H1 (cell line): Measurements from ENCODE around the gene MLF2. TPM values are rescaled to one million over a fixed set of nuclear protein-coding genes. Genes with fewer than 3 reads are reported as not detected.

Experiments used
- CTCF ChIA-PET: fragments of 300-600 bp; sonication (Branson Sonifier 250); formaldehyde crosslinking; loops from one replicate; lab custom pipeline; 2021; ENCODE audit not compliant: partially characterized antibody; lab: Charles Lee
- POLR2A ChIA-PET: fragments of 300-600 bp; sonication (Branson Sonifier 250); formaldehyde crosslinking; loops from one replicate; lab custom pipeline; 2021; ENCODE audit warnings: inconsistent platforms; ENCODE audit not compliant: partially characterized antibody; lab: Charles Lee
- DNase-seq, 2 experiments: peaks; one replicate each; pipeline versions ENCODE4 v3.0.0 to v3.0.0-alpha.2; 2010 to 2022; ENCODE audit warnings: low spot score in 2 of 2, low read depth in 1 of 2, mixed read lengths in 1 of 2
- FAIRE-seq: peaks from 2 replicates; lab custom pipeline; 2011; peaks lifted over from hg19 to GRCh38; lab: Jason Lieb, UNC
- H2AFZ ChIP-seq: 2 replicates; pipeline ENCODE4 v1.8.1; 2012; ENCODE audit warnings: low read length, inconsistent platforms
- H2AK5ac ChIP-seq: 2 replicates; pipeline ENCODE4 v1.6.1; 2013; ENCODE audit warnings: low read depth, low read length
- H2BK120ac ChIP-seq: replicated peaks from 2 replicates; pipeline ENCODE3; 2013; ENCODE audit warnings: low read depth, low read length, inconsistent platforms
- H2BK12ac ChIP-seq: 2 replicates; pipeline ENCODE4 v1.6.1; 2013; ENCODE audit warnings: low read depth, low read length
- H2BK15ac ChIP-seq: 2 replicates; pipeline ENCODE4 v1.6.1; 2013; ENCODE audit warnings: low read length
- H2BK20ac ChIP-seq: 2 replicates; pipeline ENCODE4 v1.6.1; 2013; ENCODE audit warnings: low read length
- H2BK5ac ChIP-seq: 2 replicates; pipeline ENCODE4 v1.6.1; 2013; ENCODE audit warnings: low read depth, low read length
- H3K14ac ChIP-seq: 2 replicates; pipeline ENCODE4 v1.6.1; 2013; ENCODE audit warnings: inconsistent platforms; ENCODE audit not compliant: insufficient read length
- H3K18ac ChIP-seq: 2 replicates; pipeline ENCODE4 v1.6.1; 2013; ENCODE audit warnings: low read length; ENCODE audit errors: extremely low read depth
- H3K23ac ChIP-seq: 2 replicates; pipeline ENCODE4 v1.6.1; 2013; ENCODE audit warnings: inconsistent platforms; ENCODE audit not compliant: insufficient read length
- H3K23me2 ChIP-seq: 2 replicates; pipeline ENCODE4 v1.6.1; 2013; ENCODE audit warnings: low read depth, low read length
- H3K27ac ChIP-seq: 2 replicates; pipeline ENCODE4 v1.6.1; 2011; ENCODE audit warnings: low read depth, low read length, inconsistent platforms
- H3K27me3 ChIP-seq, 4 experiments: replicated peaks in 1 of 4; 1 replicate in 1 of 4; 2 replicates in 3 of 4; pipeline versions ENCODE4 v1.6.1 to v1.8.1; 2011 to 2013; ENCODE audit warnings: low read length in 3 of 4, mild to moderate bottlenecking in 3 of 4, inconsistent platforms in 2 of 4, mixed read lengths in 2 of 4, moderate library complexity in 1 of 4; ENCODE audit not compliant: control insufficient read depth in 3 of 4, insufficient read depth in 3 of 4; ENCODE audit errors: extremely low read depth in 1 of 4
- H3K36me3 ChIP-seq, 4 experiments: 2 replicates each; pipeline versions ENCODE4 v1.6.1 to v1.8.1; 2011 to 2013; ENCODE audit warnings: mild to moderate bottlenecking in 4 of 4, low read length in 3 of 4, moderate library complexity in 2 of 4, control low read depth in 1 of 4, inconsistent platforms in 1 of 4; ENCODE audit not compliant: insufficient read depth in 4 of 4, control insufficient read depth in 2 of 4
- H3K4ac ChIP-seq: replicated peaks from 2 replicates; pipeline ENCODE3; 2013; ENCODE audit warnings: low read length, low read depth, mixed read lengths, inconsistent platforms; ENCODE audit not compliant: insufficient read length
- H3K4me1 ChIP-seq, 4 experiments: replicated peaks in 1 of 4; 1 replicate in 1 of 4; 2 replicates in 3 of 4; pipeline versions ENCODE4 v1.6.1 to v1.8.1; 2011 to 2013; ENCODE audit warnings: low read length in 3 of 4, inconsistent platforms in 2 of 4, mixed read lengths in 1 of 4; ENCODE audit not compliant: insufficient read depth in 4 of 4, control insufficient read depth in 3 of 4
- H3K4me2 ChIP-seq, 2 experiments: 2 replicates each; pipeline versions ENCODE4 v1.6.1 to v1.8.1; 2011 to 2013; ENCODE audit warnings: low read depth in 2 of 2, low read length in 2 of 2, control low read depth in 1 of 2, inconsistent platforms in 1 of 2, mild to moderate bottlenecking in 1 of 2; ENCODE audit not compliant: insufficient read depth in 1 of 2
- H3K4me3 ChIP-seq, 4 experiments: fragments of 200-600, 300-600 bp in 1 of 4; sonication (generic), shearing (Covaris generic), sonication (Bioruptor Twin) in 1 of 4; 2 replicates each; pipeline versions ENCODE4 v1.5.1 to v1.8.1; 2011 to 2016; ENCODE audit warnings: low read length in 4 of 4, low read depth in 3 of 4, control low read depth in 2 of 4, inconsistent platforms in 2 of 4, mild to moderate bottlenecking in 2 of 4, mixed read lengths in 1 of 4, moderate library complexity in 1 of 4; ENCODE audit not compliant: insufficient read depth in 2 of 4; ENCODE audit errors: extremely low read depth in 1 of 4
- H3K56ac ChIP-seq: replicated peaks from 2 replicates; pipeline ENCODE3; 2013; ENCODE audit warnings: low read depth, mild to moderate bottlenecking, mixed read lengths, low read length, inconsistent platforms; ENCODE audit not compliant: insufficient read length
- H3K79me1 ChIP-seq: 2 replicates; pipeline ENCODE4 v1.6.1; 2013; ENCODE audit warnings: low read depth, low read length, control low read depth
- H3K79me2 ChIP-seq, 2 experiments: 2 replicates each; pipeline versions ENCODE4 v1.6.1 to v1.8.1; 2012 to 2013; ENCODE audit warnings: low read length in 2 of 2, mild to moderate bottlenecking in 2 of 2, inconsistent platforms in 1 of 2; ENCODE audit not compliant: insufficient read depth in 2 of 2, control insufficient read depth in 1 of 2
- H3K9ac ChIP-seq, 4 experiments: replicated peaks in 1 of 4; 1 replicate in 1 of 4; 2 replicates in 3 of 4; pipeline versions ENCODE4 v1.6.1 to v1.8.1; 2011 to 2013; ENCODE audit warnings: low read depth in 3 of 4, low read length in 3 of 4, control low read depth in 2 of 4, mild to moderate bottlenecking in 2 of 4, moderate library complexity in 2 of 4, inconsistent platforms in 1 of 4; ENCODE audit errors: extremely low read depth in 1 of 4
- H3K9me3 ChIP-seq, 2 experiments: 2 replicates each; pipeline versions ENCODE4 v1.6.1 to v1.8.1; 2012 to 2013; ENCODE audit warnings: mild to moderate bottlenecking in 2 of 2, moderate library complexity in 2 of 2, control low read depth in 1 of 2, inconsistent platforms in 1 of 2, low read depth in 1 of 2, low read length in 1 of 2, mixed read lengths in 1 of 2; ENCODE audit not compliant: insufficient read depth in 2 of 2
- H4K20me1 ChIP-seq, 2 experiments: replicated peaks in 1 of 2; 2 replicates each; pipeline versions ENCODE3 to v1.8.1; 2011 to 2013; ENCODE audit warnings: inconsistent platforms in 2 of 2, low read length in 2 of 2, mild to moderate bottlenecking in 1 of 2; ENCODE audit not compliant: insufficient read depth in 2 of 2, control insufficient read depth in 1 of 2
- H4K5ac ChIP-seq: 2 replicates; pipeline ENCODE4 v1.6.1; 2013; ENCODE audit warnings: low read length, low read depth, mixed read lengths, inconsistent platforms; ENCODE audit not compliant: insufficient read length
- H4K8ac ChIP-seq: 2 replicates; pipeline ENCODE4 v1.8.0; 2013; ENCODE audit warnings: mild to moderate bottlenecking, moderate library complexity, low read length, inconsistent platforms; ENCODE audit not compliant: insufficient read depth; ENCODE audit errors: extremely low read depth
- H4K91ac ChIP-seq: replicated peaks from 2 replicates; pipeline ENCODE3; 2013; ENCODE audit warnings: low read length, mixed read lengths, inconsistent platforms; ENCODE audit not compliant: insufficient read length
- BRCA1 ChIP-seq: IDR thresholded peaks from 2 replicates; pipeline ENCODE4 v1.6.1; 2012; ENCODE audit warnings: low read depth, low read length, improper control_type of control experiment
- CHD1 ChIP-seq: IDR thresholded peaks from 2 replicates; pipeline ENCODE4 v1.6.1; 2012; ENCODE audit warnings: low read depth, low read length, improper control_type of control experiment
- KDM1A ChIP-seq: fragments of 200-600, 300-600 bp; sonication (generic); IDR thresholded peaks from 2 replicates; pipeline ENCODE4 v1.7.1; 2016; ENCODE audit warnings: mild to moderate bottlenecking, low read length, borderline replicate concordance
- RBBP5 ChIP-seq: IDR thresholded peaks from 2 replicates; pipeline ENCODE4 v1.7.1; 2012; ENCODE audit warnings: low read depth, mild to moderate bottlenecking, inconsistent platforms, low read length, moderate library complexity, borderline replicate concordance
- RFX5 ChIP-seq: IDR thresholded peaks from 2 replicates; pipeline ENCODE4 v1.6.1; 2011; ENCODE audit warnings: low read depth, low read length, improper control_type of control experiment, borderline replicate concordance
- SIN3A ChIP-seq, 2 experiments: IDR thresholded peaks in 1 of 2; conservative IDR thresholded peaks in 1 of 2; 2 replicates each; pipeline ENCODE4 v1.6.1; 2011 to 2012; ENCODE audit warnings: low read length in 2 of 2, improper control_type of control experiment in 1 of 2, low read depth in 1 of 2, mild to moderate bottlenecking in 1 of 2
- SRF ChIP-seq: IDR thresholded peaks from 2 replicates; pipeline ENCODE4 v1.6.1; 2011; ENCODE audit warnings: mild to moderate bottlenecking, low read depth, low read length, moderate library complexity
- TCF12 ChIP-seq: IDR thresholded peaks from 2 replicates; pipeline ENCODE4 v1.6.1; 2011; ENCODE audit warnings: low read depth, mild to moderate bottlenecking, low read length
- WGBS, 2 experiments: shearing (Covaris generic) in 1 of 2; methylation state at CpG; one replicate each; pipeline versions ENCODE4 v1.1.6 to v1.1.7; 2013 to 2015; ENCODE audit warnings: low lambda C conversion rate in 2 of 2, mixed read lengths in 2 of 2, inconsistent platforms in 1 of 2, low coverage in 1 of 2, missing lambda C conversion rate in 1 of 2; ENCODE audit not compliant: insufficient replicate concordance in 2 of 2, insufficient coverage in 1 of 2, insufficient read length in 1 of 2; ENCODE audit errors: extremely low coverage in 1 of 2, missing lambda C conversion rate in 1 of 2; 5-methylcytosine and 5-hydroxymethylcytosine counted together
- polyA plus RNA-seq, 7 experiments: library from polyadenylated mRNA; depleted of rRNA in 3 of 7; stranded (reverse) in 5 of 7; unstranded in 2 of 7; fragments of >200 nt in 5 of 7; fragments of 200-250 nt in 2 of 7; gene quantifications; 1 replicate in 5 of 7; 2 replicates in 1 of 7; 4 replicates in 1 of 7; pipeline versions ENCODE4 v1.2.1 to v1.2.3, GENCODE V29; 2011 to 2013; ENCODE audit warnings: missing spikeins in 2 of 7, mixed read lengths in 2 of 7
- total RNA-seq: library from RNA; stranded (reverse); fragmentation: NEBNext Ultra II Directional; extraction: Animal tissue kit (Norgen Biotek cat#: 25700); gene quantifications from 2 replicates; pipeline ENCODE4 v1.2.1, GENCODE V29; 2021
- TF ChIP-seq, protein P1 (sequence below): IDR thresholded peaks from 2 replicates; pipeline ENCODE4 v1.6.1; 2012; ENCODE audit warnings: low read length, inconsistent platforms
- TF ChIP-seq, protein P2 (sequence below): IDR thresholded peaks from 2 replicates; pipeline ENCODE4 v1.6.1; 2011; ENCODE audit warnings: low read depth, mild to moderate bottlenecking, low read length; ENCODE audit not compliant: insufficient read depth

Gene MLF2
- total and polyA plus RNA-seq, 2 of the 8 experiments (the other 6 are each of a cell fraction or from before 2014, with no cell fraction given) = 229 to 401 TPM

DNA sequence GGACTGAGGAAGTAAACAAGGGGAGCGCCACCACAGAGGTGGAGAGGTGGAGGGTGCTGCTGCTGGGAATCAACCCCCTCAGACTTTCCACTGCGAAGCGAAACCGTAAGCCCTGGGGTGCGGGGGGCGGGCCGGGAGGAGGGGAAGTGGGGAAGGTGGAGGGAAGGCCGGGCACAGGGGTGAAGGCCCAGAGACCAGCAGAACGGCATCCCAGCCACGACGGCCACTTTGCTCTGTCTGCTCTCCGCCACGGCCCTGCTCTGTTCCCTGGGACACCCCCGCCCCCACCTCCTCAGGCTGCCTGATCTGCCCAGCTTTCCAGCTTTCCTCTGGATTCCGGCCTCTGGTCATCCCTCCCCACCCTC is 19.4 kb upstream of the MLF2 start, which contains the start of gene LAG3:
Gene LAG3, plus strand, starts transcription at position 190 of the 365 bp plus-strand sequence. CDS start 333 bp downstream, outside the sequence.
- peak within 1 kb of the TSS; percentile 83 to 85 for H3K4me2 ChIP-seq
- no peak for TF ChIP-seq RBBP5
- no peak for TF ChIP-seq SRF
- TF ChIP-seq KDM1A = no peak
- no peak for TF ChIP-seq SIN3A (conservative IDR thresholded peaks at IDR 0.05 in 1 of 2, IDR thresholded peaks at IDR 0.05 in 1 of 2; ENCODE audit: low read depth in 1 of 2, low read length in 2 of 2)
- TF ChIP-seq, protein P1, sequence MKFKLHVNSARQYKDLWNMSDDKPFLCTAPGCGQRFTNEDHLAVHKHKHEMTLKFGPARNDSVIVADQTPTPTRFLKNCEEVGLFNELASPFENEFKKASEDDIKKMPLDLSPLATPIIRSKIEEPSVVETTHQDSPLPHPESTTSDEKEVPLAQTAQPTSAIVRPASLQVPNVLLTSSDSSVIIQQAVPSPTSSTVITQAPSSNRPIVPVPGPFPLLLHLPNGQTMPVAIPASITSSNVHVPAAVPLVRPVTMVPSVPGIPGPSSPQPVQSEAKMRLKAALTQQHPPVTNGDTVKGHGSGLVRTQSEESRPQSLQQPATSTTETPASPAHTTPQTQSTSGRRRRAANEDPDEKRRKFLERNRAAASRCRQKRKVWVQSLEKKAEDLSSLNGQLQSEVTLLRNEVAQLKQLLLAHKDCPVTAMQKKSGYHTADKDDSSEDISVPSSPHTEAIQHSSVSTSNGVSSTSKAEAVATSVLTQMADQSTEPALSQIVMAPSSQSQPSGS = no peak
- TF ChIP-seq CHD1 = no peak
- TF ChIP-seq BRCA1 = no peak
- no peak for TF ChIP-seq RFX5
- TF ChIP-seq, protein P2, sequence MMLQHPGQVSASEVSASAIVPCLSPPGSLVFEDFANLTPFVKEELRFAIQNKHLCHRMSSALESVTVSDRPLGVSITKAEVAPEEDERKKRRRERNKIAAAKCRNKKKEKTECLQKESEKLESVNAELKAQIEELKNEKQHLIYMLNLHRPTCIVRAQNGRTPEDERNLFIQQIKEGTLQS = no peak
- TF ChIP-seq TCF12 = no peak

More for the DNA sequence above, 19.4 kb upstream of the MLF2 start, which contains the start of gene LAG3:
- H3K23me2 ChIP-seq = peaks cover 13% of the 10 kb centered on the region
- peak within 1 kb of the TSS; percentile 28; the same call in 1 of the 2 replicates for H4K8ac ChIP-seq
- peak within 1 kb of the TSS; percentile 87; the same call in 1 of the 2 replicates for H2BK12ac ChIP-seq
- 0 out of 2 replicates have a peak within 1 kb of the TSS, but pooled peaks have one; percentile 48 for H2BK20ac ChIP-seq
- H2BK15ac ChIP-seq = peak within 1 kb of the TSS; percentile 99; the same call in 1 of the 2 replicates
- no peak within 1 kb of the TSS; the same call in 1 of the 2 replicates for H2AK5ac ChIP-seq
- peaks cover 4 to 36% (median 25%) of the 10 kb centered on the region in 4 experiments for H3K4me1 ChIP-seq
- peak within 1 kb of the TSS in 2 of 4 experiments; percentile 26 to 54; a peak in 1 of 7 replicates for H3K9ac ChIP-seq
- H3K14ac ChIP-seq = no peak within 1 kb of the TSS
- H4K20me1 ChIP-seq = peaks cover 6 to 19% of the 10 kb centered on the region in 2 experiments
- peaks cover 0 to 23% (median 5%) of the 10 kb centered on the region in 4 experiments; a peak in 6 of 8 replicates for H3K36me3 ChIP-seq
- peaks cover 4 to 22% of the 10 kb centered on the region in 2 experiments; a peak in 2 of 4 replicates for H3K79me2 ChIP-seq
- H3K18ac ChIP-seq = peak within 1 kb of the TSS; percentile 26
- H3K4me3 ChIP-seq = peak within 1 kb of the TSS; percentile 5 to 60 (median 31)
- H3K27ac ChIP-seq = no peak within 1 kb of the TSS
- peak within 1 kb of the TSS; percentile 79 for H4K91ac ChIP-seq
- FAIRE-seq = no peak
- peak within 1 kb of the TSS; percentile 85 for H3K23ac ChIP-seq
- H2BK5ac ChIP-seq = no peak within 1 kb of the TSS
- H3K56ac ChIP-seq = no peak within 1 kb of the TSS
- H3K79me1 ChIP-seq = 0 out of 2 replicates have a peak, but pooled peaks cover 2% of the 10 kb centered on the region
- H3K4ac ChIP-seq = no peak within 1 kb of the TSS
- no peaks in the 10 kb centered on the region for H3K9me3 ChIP-seq
- no peak within 1 kb of the TSS for H2AFZ ChIP-seq
- whole genome bisulfite sequencing, 2 experiments = no CpG with 5 or more reads among the region's 15 CpGs
- ChIA-PET CTCF (interaction anchor here (0.5 to 29.6 kb wide), 7 partner anchors 9 to 57 kb away, joined by 3 to 532 read pairs (median 4); partner anchors contain the start of genes GNB3, GPR162, MLF2 and P3H3), POLR2A (interaction anchor here (0.6 to 11.6 kb wide), 10 partner anchors 9 to 171 kb away, joined by 3 to 151 read pairs (median 5); partner anchors contain the start of genes C12orf57, GPR162, MLF2 and RNU7-1)
- no peak within 1 kb of the TSS for H4K5ac ChIP-seq
- no peak within 1 kb of the TSS for H2BK120ac ChIP-seq
- H3K27me3 ChIP-seq = peaks cover 0 to 29% (median 22%) of the 10 kb centered on the region in 4 experiments; a peak in 5 of 7 replicates
- DNase-seq = no peak
